Neural progenitor cell (in vitro differentiated cells): ENCODE measurements around the gene TEX53. TPM values are rescaled to one million over a fixed set of nuclear protein-coding genes. Genes with fewer than 3 reads are reported as not detected.

ENCODE experiments used
- DNase-seq: peaks from one replicate; pipeline ENCODE4 v3.0.0-alpha.2; 2016; ENCODE audit warnings: low spot score
- H2AFZ ChIP-seq: fragments of 200-600 bp; sonication (generic); replicated peaks from 2 replicates; pipeline ENCODE4 v1.6.1; 2016; ENCODE audit warnings: antibody characterized with exemption
- H3F3A ChIP-seq: fragments of 200-600 bp; sonication (generic); 2 replicates; pipeline ENCODE4 v1.6.1; 2016; ENCODE audit warnings: antibody characterized with exemption, low read depth
- H3K27ac ChIP-seq: fragments of 200-600 bp; sonication (generic); 2 replicates; pipeline ENCODE4 v1.5.1; 2016; ENCODE audit warnings: mild to moderate bottlenecking
- H3K27me3 ChIP-seq: fragments of 200-600 bp; sonication (generic); 2 replicates; pipeline ENCODE4 v1.6.1; 2016; ENCODE audit warnings: mild to moderate bottlenecking, moderate library complexity
- H3K36me3 ChIP-seq: fragments of 200-600 bp; sonication (generic); 2 replicates; pipeline ENCODE4 v1.5.1; 2016
- H3K4me1 ChIP-seq: fragments of 200-600 bp; sonication (generic); 2 replicates; pipeline ENCODE4 v1.6.1; 2016; ENCODE audit warnings: mixed run types
- H3K4me2 ChIP-seq: fragments of 200-600 bp; sonication (generic); 2 replicates; pipeline ENCODE4 v1.6.1; 2016
- H3K4me3 ChIP-seq: fragments of 200-600 bp; sonication (generic); 2 replicates; pipeline ENCODE4 v1.5.1; 2016
- H3K79me2 ChIP-seq: fragments of 200-600 bp; sonication (generic); 2 replicates; pipeline ENCODE4 v1.6.1; 2016; ENCODE audit warnings: low read depth
- H3K9ac ChIP-seq: fragments of 200-600 bp; sonication (generic); 2 replicates; pipeline ENCODE4 v1.6.1; 2016
- H3K9me3 ChIP-seq: fragments of 200-600 bp; sonication (generic); 2 replicates; pipeline ENCODE4 v1.5.1; 2016; ENCODE audit warnings: low read depth
- H4K20me1 ChIP-seq: fragments of 200-600 bp; sonication (generic); 2 replicates; pipeline ENCODE4 v1.6.1; 2016; ENCODE audit warnings: low read depth
- H3K27ac Mint-ChIP-seq: 3 replicates; pipeline ENCODE4 v1.8.0; 2021; ENCODE audit warnings: mixed read lengths
- H3K27me3 Mint-ChIP-seq: 2 replicates; pipeline ENCODE4 v1.8.0; 2022; ENCODE audit warnings: low read depth, mild to moderate bottlenecking, inconsistent platforms, moderate library complexity, mixed read lengths; ENCODE audit not compliant: insufficient read depth
- H3K36me3 Mint-ChIP-seq: 3 replicates; pipeline ENCODE4 v1.8.0; 2021; ENCODE audit warnings: mixed read lengths
- H3K4me1 Mint-ChIP-seq: 3 replicates; pipeline ENCODE4 v1.8.0; 2021; ENCODE audit warnings: mixed read lengths
- H3K4me3 Mint-ChIP-seq: 3 replicates; pipeline ENCODE4 v1.8.0; 2021; ENCODE audit warnings: mild to moderate bottlenecking, moderate library complexity, mixed read lengths
- H3K9me3 Mint-ChIP-seq: 3 replicates; pipeline ENCODE4 v1.8.0; 2020; ENCODE audit warnings: mixed read lengths
- CTCF ChIP-seq: fragments of 200-600 bp; sonication (generic); IDR thresholded peaks from 2 replicates; pipeline ENCODE4 v1.5.1; 2017; ENCODE audit warnings: antibody characterized with exemption, mild to moderate bottlenecking
- EZH2 ChIP-seq: fragments of 200-600 bp; sonication (generic); IDR thresholded peaks from 2 replicates; pipeline ENCODE4 v1.6.1; 2017; ENCODE audit warnings: antibody characterized with exemption, mild to moderate bottlenecking, moderate library complexity
- EZH2phosphoT487 ChIP-seq: fragments of 200-600 bp; sonication (generic); IDR thresholded peaks from 2 replicates; pipeline ENCODE4 v1.6.1; 2017; ENCODE audit warnings: antibody characterized with exemption
- total RNA-seq: library from RNA; depleted of rRNA; stranded (reverse); fragments of >200 nt; gene quantifications from 2 replicates; pipeline ENCODE4 v1.2.3, GENCODE V29; 2015; ENCODE audit warnings: low replicate concordance

The TEX53 gene
- total RNA-seq, 1 donor from 2014 or later = not detected

GRCh38 chr9:114611516-114612271 lies 45.9 kb downstream of the TEX53 start:
- H3K36me3 ChIP-seq = no peaks in the 10 kb centered on the region
- H3K27me3 ChIP-seq = peaks cover 31% of the 10 kb centered on the region
- H3K4me2 ChIP-seq = peak overlapping the region; percentile 86
- H3K36me3 Mint-ChIP-seq = no peaks in the 10 kb centered on the region
- DNase-seq = no peak
- H3K4me1 Mint-ChIP-seq = peaks cover 15% of the 10 kb centered on the region
- H4K20me1 ChIP-seq = no peaks in the 10 kb centered on the region
- peak overlapping the region; percentile 59 for H3K4me3 ChIP-seq
- TF ChIP-seq EZH2 = no peak
- peaks cover 8% of the 10 kb centered on the region for H3F3A ChIP-seq
- H3K27ac Mint-ChIP-seq = peak overlapping the region; percentile 78
- H3K4me3 Mint-ChIP-seq = peak overlapping the region; percentile 86
- no peaks in the 10 kb centered on the region for H3K79me2 ChIP-seq
- no peaks in the 10 kb centered on the region for H3K9me3 ChIP-seq
- H3K27ac ChIP-seq = no peak overlapping the region
- peaks cover 6% of the 10 kb centered on the region for H3K27me3 Mint-ChIP-seq
- no peak overlapping the region for H3K9ac ChIP-seq
- H3K4me1 ChIP-seq = no peaks in the 10 kb centered on the region
- no peaks in the 10 kb centered on the region for H3K9me3 Mint-ChIP-seq
- no peak overlapping the region for H2AFZ ChIP-seq

- no peaks in the 10 kb centered on the region for H3K36me3 Mint-ChIP-seq
- H3K4me1 ChIP-seq = no peaks in the 10 kb centered on the region
- H3K4me3 Mint-ChIP-seq = no peak overlapping the region
These were observed 49.1 kb downstream of the TEX53 start for GRCh38 chr9:114608525-114608796.

GRCh38 chr9:114607671-114608524 lies 49.7 kb downstream of the TEX53 start:
- H3K9me3 ChIP-seq = no peaks in the 10 kb centered on the region
- Mint-ChIP-seq H3K27me3 (peaks cover 4% of the 10 kb centered on the region), H3K9me3 (peaks cover under 1% of the 10 kb centered on the region), H3K27ac (no peak overlapping the region), H3K4me3 (peak overlapping the region; percentile 7), H3K4me1 (peaks cover 22% of the 10 kb centered on the region), H3K36me3 (no peaks in the 10 kb centered on the region)
- no peak overlapping the region for H3K4me2 ChIP-seq
- no peaks in the 10 kb centered on the region for H3K36me3 ChIP-seq
- peaks cover 8% of the 10 kb centered on the region for H3F3A ChIP-seq
- H3K9ac ChIP-seq = no peak overlapping the region
- no peaks in the 10 kb centered on the region for H3K79me2 ChIP-seq
- no peaks in the 10 kb centered on the region for H3K4me1 ChIP-seq
- no peaks in the 10 kb centered on the region for H4K20me1 ChIP-seq
- H2AFZ ChIP-seq = no peak overlapping the region
- H3K27ac ChIP-seq = no peak overlapping the region
- TF ChIP-seq CTCF (no peak), EZH2phosphoT487 (no peak), EZH2 (no peak)
- DNase-seq = no peak
- H3K27me3 ChIP-seq = peaks cover 30% of the 10 kb centered on the region
- H3K4me3 ChIP-seq = no peak overlapping the region

More at GRCh38 chr9:114608525-114608796, 49.1 kb downstream of the TEX53 start:
- Histone ChIP-seq H4K20me1 (no peaks in the 10 kb centered on the region), H3K9ac (no peak overlapping the region), H3K9me3 (no peaks in the 10 kb centered on the region), H3K79me2 (no peaks in the 10 kb centered on the region), H3K4me3 (no peak overlapping the region), H3K4me2 (no peak overlapping the region), H2AFZ (no peak overlapping the region), H3K27me3 (peaks cover 31% of the 10 kb centered on the region), H3K27ac (no peak overlapping the region), H3K36me3 (no peaks in the 10 kb centered on the region), H3F3A (peaks cover 8% of the 10 kb centered on the region)
- H3K4me1 Mint-ChIP-seq = peaks cover 22% of the 10 kb centered on the region
- peaks cover 2% of the 10 kb centered on the region for H3K27me3 Mint-ChIP-seq
- no peaks in the 10 kb centered on the region for H3K9me3 Mint-ChIP-seq
- no peak for TF ChIP-seq EZH2
- no peak for TF ChIP-seq EZH2phosphoT487
- no peak for TF ChIP-seq CTCF
- no peak for DNase-seq
- no peak overlapping the region for H3K27ac Mint-ChIP-seq
